ENCODE measurements around the gene C1orf94. TPM values are rescaled to one million over a fixed set of nuclear protein-coding genes. Genes with fewer than 3 reads are reported as not detected.

Gene C1orf94
- total and polyA plus RNA-seq, 2 of the 8 experiments (the other 6 are each of a cell fraction or from before 2014, with no cell fraction given): 5.8 to 12.5 TPM

DNA sequence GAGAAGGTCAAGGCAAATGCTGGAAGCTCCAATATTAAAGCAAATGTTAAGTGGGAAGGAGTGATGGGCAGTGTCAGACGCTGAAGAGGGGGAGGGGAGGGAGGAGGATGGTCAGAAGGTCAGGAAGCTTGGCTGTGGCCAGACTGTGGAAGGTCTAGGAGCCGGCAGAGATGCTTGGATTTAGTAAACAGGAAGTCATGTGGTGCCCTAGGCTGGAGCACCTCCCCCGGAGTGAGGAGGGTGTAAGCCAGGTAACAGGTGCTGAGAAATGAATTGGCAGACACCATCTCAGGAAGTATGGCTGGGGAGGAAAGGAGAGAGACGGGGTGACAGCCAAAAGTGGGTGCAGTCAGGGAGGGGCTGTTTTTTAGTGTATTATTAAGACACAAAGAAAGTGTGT, 29.4 kb upstream of the C1orf94 start (continued):
- TF ChIP-seq ATF2 (IDR thresholded peaks at IDR 0.05; ENCODE audit: low read length): no peak
- no peak; a peak in 1 of 3 replicates for TF ChIP-seq EP300 (IDR thresholded peaks at IDR 0.05; ENCODE audit: borderline replicate concordance in 1 of 2, low read depth in 2 of 2, low read length in 2 of 2)
- no peak for TF ChIP-seq YY1 (IDR thresholded peaks at IDR 0.05; ENCODE audit: low read depth, low read length)
- TF ChIP-seq CHD2 (IDR thresholded peaks at IDR 0.05; ENCODE audit: low read length): no peak
- no peak for TF ChIP-seq KDM4A (IDR thresholded peaks at IDR 0.05; ENCODE audit: low read depth, low read length, severe bottlenecking)
- no peak for TF ChIP-seq BRCA1 (IDR thresholded peaks at IDR 0.05; ENCODE audit: low read depth, low read length)
- no peak for TF ChIP-seq RXRA (IDR thresholded peaks at IDR 0.05; ENCODE audit: insufficient read depth, low read depth, low read length)
- no peak for TF ChIP-seq SIN3A (conservative IDR thresholded peaks at IDR 0.05 in 1 of 2, IDR thresholded peaks at IDR 0.05 in 1 of 2; ENCODE audit: low read depth in 1 of 2, low read length in 2 of 2)
- TF ChIP-seq SP4 (IDR thresholded peaks at IDR 0.05; ENCODE audit: low read length): no peak
- no peak for TF ChIP-seq RAD21 (IDR thresholded peaks at IDR 0.05 in 1 of 2, conservative IDR thresholded peaks at IDR 0.05 in 1 of 2; ENCODE audit: low read depth in 2 of 2, low read length in 2 of 2)

Measured in H1 (cell line).